Endometrial microvascular endothelial cells (primary cell): ENCODE data around the gene SS18. TPM values are rescaled to one million over a fixed set of nuclear protein-coding genes. Genes with fewer than 3 reads are reported as not detected.

Experiments
- in situ Hi-C: cut with HindIII; loops from 2 replicates; pipeline ENCODE4 v1.10.0; 2017; ENCODE audit warnings: low sequenced_read_pairs, low pct_unique_long_range_greater_than_20kb; ENCODE audit errors: inconsistent ontology term
- total RNA-seq: library from RNA; depleted of rRNA; stranded (reverse); fragments of >200 nt; gene quantifications from one replicate; pipeline ENCODE4 v1.2.3, GENCODE V29; 2015; ENCODE audit errors: inconsistent ontology term

SS18 gene
- total RNA-seq, 1 donor from 2014 or later: 43.6 TPM

DNA sequence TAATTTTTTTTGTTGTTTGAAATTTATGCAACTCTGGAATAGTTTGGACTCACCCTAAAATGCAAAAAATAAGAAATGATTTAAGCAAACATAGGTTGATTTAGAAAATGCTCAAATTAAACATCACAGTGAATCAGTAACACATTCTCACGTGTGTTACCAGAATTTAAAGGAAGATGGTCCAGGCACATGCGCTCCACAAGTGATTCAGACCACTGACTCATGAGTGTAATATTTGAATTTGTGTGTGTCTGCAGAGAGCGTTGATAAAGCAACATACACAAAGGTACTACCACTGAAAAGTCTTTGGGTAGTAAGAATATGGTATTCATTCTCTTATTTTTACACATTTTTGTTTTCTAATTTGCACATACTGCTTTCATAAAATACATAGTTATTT is 7.9 kb downstream of the SS18 start:
- in situ Hi-C loops: no loop called here

DNA sequence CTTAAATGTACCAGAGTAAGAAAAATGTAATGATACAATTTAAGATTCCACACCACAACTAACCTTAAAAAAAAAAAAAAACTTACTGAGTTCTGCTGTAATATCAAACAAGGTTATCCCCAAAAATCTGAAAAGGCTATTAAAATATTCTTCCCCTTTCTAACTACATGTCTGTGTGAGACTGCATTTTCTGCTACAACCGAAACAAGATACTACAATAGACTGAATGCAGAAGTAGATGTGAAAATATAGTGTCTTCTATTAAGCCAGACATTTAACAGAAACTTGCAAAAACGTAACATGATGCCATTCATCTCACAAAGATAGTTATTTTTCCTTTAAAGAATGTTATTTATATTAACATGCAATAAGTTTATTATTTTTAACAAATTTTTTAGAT is 16.2 kb downstream of the SS18 start:
- in situ Hi-C loops: no loop called here

DNA sequence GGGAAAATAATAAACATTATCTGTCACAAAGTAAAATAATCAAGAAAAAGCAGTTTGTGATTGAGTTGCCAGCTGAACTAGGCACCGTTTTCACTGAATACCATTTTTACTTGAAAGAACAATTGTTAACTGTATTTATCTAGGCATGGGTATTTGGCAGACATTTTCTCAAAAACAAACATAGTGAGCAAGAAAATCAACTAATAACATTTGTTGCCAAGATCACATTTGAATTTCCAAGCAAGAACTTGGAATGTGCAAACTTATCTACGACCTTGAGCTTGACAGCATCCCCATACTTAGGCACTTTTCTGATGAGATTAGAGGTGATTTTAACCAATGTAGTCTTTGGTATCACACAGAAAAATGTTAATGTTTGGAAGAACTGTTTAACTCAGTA is 16.7 kb downstream of the SS18 start:
- in situ Hi-C loops: no loop called here

DNA sequence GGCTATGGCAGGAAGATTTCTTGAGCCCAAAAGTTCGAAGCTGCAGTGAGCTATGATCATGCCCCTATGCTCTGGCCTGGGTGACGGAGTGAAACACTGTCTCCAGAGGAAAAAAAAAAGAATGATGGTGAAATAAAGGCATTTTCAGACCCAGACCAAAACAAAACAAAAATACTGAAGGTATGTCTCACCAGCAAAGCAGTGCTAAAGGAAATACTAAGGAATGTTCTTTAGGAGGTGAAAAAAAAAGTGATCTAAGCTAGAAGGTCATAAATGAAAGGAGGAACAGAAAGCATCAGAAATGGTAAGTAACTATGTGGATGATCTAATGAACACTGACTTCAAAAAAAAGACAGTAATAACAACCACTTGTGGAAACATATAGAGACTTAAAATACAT is 18.7 kb downstream of the SS18 start:
- in situ Hi-C loops: no loop called here

DNA sequence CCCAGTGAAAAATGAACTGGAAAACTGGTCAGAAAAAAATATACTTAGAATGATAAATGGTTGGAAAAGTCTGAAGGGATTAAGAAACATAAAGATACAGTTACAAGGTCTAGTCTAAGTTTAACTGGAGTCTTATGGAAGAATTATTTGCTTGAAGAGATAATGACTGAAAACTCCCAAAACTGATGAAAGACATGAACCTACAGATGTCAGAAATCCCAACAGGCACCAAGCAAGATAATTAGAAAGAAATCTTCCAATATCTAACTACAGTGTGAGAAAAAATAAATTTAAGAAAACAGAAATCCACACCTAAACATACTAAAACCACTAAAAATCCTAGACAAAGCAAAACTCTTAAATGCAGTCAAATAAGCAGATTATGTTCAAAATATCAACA is 19.4 kb downstream of the SS18 start:
- in situ Hi-C loops: no loop called here

DNA sequence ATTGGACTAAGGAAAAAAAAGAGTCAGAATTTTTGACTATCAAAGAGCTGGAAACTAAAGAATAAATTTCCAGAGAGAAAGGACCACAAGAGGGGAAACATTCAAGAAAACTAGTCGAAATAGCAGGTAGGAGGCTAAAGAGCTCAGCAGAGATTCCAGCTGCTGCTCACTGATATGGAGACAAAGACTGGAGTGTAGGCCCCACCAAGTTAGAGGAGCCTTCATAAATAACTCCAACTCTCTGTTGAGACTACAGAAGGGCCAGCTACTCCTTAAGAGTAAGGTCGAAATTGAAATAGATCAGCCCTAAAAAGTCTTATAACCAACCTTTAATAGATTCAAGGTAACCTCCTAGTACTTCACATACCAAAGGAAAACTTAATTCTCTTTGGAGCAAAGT is 31.1 kb downstream of the SS18 start:
- in situ Hi-C loops: no loop called here

DNA sequence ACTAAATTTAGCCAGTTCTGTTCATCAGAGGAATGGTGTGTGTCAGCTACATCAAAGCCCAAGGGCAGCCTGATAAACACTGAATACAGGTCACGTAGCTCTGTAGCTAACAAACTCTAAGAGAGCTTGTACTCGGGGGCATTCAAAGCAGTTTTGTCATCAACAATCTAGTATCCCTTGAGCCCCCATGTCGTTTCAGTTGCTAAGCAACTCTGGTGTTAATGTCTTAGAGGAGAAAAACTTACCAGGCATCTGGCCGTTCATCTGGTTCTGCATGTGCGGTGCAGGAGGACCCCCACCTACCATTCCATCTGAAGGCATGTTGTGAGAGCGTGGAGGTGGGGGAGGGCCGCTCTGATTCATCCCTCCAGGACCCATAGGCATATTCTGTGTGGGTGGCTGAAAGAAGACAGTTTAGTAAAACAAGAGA is 33.1 kb downstream of the SS18 start:
- in situ Hi-C loops: no loop called here

DNA sequence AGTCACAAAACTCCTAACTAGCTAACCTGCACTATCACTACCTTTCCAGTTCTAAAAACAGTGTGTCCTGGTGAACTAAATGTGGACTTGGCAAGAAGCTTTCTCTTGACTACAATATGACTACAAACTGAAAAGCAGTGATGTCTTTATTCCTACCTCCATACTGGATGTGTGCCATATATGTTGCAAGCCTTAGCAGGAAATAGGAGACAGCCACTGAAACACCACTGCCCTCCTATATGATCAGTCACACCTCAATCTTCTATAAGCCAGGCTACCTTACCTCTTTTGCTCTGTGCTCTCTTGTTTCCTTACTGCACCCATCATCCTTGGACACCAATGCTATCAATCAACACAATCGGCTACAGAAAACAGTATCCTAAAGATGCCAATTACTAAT is 34.1 kb downstream of the SS18 start:
- in situ Hi-C loops: no loop called here

DNA sequence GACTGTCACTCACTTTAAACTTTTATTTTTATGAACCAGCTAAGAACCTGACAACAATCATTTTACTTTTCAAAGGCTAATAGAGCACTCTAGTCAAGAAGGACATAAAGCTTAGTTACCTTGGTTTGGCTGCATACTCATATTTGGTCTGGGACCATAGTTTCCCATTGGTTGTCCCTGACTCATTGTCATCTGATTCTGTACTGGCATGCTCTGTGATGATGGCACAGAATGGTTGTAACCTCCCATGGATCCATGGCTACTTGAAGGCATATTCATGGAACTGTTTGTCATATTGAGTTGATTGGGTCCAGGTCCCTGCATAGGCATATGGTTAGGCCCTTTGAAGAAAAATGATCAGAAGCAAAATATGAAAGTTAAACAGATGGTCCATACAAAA is 37.9 kb downstream of the SS18 start:
- in situ Hi-C loops: no loop called here

DNA sequence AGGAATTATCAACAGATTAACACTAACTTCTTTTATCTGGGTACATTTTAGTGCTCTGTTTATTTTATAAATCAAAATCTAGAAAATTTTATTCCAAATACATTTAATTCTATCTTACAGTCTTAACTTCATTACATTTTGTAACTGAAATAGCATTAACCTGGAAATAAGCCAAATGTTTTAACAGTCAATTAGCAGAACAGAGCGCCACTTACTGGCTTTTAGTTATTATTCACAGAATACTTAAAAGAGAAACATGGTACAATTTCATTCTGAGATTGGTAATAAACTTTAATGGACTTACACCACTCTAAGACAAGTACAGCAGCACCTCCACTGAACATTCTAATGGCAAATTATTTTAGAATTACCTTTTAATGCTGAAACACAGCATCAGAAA is 38.6 kb downstream of the SS18 start:
- in situ Hi-C loops: no loop called here

DNA sequence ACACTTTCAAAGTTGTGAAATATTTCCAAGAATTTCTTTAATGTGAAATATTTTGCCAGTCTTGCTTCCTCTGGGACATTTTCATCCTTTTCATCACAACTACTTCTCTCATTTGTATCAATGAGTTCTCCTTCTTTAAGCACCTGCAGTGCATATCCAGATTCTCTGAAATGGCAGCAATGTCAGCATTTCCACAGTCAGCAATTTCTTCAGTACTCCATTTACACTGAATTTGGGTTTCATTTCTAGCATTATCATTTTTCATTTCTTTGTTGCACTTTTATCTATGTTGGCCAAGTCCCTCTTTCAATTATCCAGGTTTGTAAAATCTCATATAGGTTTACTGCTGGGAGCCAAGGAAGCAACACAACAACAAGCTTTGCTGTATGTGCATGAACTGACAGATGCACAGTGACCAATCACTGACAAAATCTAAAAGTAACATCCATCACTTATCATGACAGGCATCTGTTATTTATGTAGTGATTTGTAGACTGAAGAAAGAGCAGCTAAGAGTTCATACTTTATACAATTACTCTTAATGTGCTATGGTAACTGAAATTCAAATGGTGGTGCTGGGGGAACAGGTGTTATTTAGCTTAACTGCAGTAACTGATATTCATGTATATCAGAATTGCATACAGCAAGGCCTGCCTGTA is 43.9 kb downstream of the SS18 start:
- in situ Hi-C loops: no loop called here

DNA sequence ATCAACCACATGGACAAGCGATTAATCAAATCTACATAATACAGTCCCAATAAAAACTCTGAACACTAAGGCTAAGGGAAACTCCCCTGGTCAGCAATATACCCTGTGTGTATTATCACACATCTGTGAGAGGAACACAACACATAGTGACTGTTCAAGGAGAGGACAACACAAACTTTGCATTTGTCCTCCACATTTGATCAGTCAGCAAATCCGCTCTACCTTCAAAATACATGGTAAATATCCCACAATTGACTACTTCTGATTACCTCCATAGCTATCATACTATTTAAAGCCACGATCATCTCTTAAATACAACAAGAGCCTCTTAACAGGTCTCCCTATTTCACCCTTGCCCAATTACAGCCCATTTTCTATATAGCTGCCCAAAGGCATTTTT is 45.6 kb downstream of the SS18 start:
- in situ Hi-C loops: no loop called here

DNA sequence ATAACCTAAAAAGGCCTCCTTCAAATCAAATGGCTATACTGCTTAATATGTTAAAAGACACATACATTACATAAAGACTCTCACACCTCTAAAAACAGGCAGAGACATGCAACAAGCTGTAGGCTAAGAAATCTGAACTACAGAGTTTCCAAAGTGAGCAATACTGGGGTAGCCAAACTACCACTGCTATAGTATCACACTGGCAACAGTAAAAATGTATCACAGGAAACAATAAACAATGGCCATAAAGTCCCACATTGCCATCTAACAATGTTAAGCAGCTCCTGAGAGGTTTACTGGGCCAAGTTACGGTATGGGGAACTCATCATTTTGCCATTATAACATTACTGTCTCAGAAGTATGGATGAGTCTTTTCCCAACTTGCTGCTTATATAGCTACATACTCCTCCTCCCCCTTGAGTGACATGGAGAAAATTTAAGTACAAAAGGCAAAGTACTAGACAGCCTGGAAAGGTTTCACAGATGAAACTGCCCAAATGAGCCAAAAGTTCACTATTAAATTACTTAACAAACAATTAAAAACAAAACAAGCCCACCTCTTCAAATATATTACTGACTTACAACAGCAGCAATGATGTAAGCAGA is 50.3 kb downstream of the SS18 start:
- in situ Hi-C loops: no loop called here

DNA sequence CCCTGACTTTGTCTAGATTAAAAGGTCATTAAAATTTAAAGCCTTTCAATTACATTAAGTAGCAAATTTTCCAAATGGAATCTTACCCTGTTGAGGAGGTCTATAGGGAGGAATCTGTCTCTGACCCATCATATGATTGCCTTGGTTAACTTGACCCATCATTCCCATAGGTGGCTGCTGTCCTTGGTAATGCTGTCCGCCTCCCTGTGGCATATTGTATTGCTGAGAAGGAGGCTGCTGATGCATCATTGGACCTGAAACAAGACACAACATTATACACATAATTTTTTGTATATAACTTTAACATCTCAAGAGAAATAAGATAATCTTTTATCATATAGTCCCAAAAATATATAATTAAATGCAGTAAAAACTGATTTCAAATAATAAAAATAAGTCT is 51.2 kb downstream of the SS18 start:
- in situ Hi-C loops: no loop called here

DNA sequence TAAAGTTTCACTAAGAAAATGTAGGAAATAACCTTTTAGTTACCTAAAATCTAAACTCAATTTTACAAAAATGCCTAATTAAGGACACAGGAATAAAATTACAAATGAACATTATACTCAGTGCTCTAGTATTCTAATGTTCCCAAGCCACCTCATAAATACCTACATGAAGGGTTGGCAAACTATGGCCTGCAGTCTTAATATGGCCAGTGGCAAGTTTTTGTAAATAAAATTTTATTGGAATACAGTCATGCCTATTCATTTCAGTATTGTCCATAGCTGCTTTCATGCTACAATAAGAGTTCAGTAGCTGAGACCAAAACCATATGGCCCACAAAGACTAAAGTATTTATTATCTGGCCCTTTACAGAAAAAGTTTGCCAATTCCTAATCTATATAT is 53.8 kb downstream of the SS18 start:
- in situ Hi-C loops: no loop called here

DNA sequence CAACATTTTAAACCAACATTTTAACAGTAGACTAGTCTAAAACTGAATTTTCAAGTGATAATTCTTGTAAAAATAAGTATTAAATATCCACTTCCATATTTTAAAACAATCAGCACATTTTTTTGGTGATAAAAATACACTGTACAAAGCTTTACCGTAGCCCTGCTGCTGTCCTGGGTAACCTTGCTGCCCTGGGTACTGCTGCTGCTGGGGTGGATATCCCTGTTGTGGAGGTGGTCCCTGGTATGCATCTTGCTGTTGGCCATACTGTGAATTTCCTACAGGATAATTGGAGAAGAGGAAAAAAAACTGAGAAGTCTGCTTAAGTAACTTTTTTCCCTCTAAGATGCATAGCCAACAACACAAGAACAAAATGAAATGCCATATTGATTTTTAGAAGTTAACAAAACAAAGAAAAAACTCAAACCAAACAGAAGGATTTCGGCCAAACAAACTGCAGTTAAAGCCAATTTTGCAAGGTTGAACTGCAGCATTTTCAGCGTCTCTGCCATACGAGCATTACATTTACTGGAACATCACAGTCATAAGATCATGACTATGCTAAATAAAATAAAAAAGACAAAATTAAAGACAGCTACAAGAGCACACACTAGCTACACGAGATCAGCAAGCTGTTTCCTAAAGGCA is 55.4 kb downstream of the SS18 start:
- in situ Hi-C loops: no loop called here

DNA sequence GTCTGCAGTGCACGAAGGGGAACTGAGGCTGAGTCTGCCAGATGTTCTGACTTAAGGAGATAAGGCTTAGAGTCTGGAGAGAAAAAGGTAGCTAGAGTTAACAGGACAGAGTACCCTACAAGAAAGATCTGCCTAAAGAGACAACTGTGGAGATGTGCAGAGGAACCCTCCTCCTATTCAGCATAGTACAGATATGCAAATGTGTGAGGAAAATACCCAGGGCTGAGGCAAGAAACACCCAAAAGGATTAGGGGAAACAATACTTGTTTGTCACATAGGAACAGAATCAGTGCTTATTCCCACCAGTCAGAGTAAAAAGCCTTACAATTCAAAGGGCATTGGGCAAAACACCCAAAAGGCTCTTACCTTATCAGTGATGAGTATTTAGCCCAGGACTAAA is 67.8 kb downstream of the SS18 start:
- in situ Hi-C loops: no loop called here

DNA sequence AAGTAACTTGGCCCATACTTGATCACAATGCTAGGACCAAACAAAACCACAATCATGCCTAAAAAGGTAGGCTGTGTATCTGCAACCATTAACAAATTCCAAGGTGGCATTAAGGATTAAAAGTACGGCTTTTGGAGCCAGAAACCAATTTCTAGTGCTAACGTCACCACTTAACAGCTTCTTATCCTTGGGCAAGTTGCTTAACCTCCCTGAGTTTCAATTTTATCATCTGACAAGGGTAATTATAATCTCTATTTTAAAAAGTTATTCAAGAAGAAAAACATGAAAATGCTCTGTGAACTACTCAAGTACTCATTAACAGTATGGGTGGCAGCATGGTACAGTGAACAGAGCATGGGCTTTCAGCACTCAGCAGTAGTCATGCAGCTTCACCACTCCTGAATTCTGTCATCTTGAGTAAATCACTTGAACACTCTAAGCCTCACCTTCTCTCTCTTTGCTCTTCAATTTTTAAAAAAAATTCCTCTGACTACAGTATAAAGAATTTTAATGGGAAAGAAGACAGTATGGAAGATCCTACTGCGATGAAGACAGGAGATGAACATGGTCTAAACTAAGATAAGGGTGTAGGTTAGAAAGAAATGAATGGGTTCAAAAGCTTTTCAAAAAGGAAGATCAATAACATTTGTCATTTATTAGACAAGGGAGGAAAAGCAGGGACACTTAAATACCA is 69.2 kb downstream of the SS18 start:
- in situ Hi-C loops: no loop called here

DNA sequence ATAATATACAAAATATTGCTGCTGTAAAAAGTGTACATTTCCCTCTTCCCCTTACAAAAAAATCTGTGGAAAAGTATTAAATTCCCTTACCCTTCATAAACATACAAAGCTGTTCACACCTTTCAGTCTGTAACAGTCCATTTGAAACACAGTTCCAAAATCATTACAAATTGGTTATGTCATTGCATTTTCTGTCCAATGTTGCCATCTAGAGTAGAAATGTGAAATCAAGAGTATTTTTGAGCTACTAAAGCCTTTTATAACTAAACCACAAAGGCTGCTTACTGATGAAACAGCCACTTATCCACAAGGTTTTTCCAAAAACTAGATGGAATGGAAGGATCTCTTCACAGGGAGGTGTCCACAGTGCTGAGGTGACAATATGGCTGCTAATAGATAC is 72.5 kb downstream of the SS18 start:
- in situ Hi-C loops: no loop called here

DNA sequence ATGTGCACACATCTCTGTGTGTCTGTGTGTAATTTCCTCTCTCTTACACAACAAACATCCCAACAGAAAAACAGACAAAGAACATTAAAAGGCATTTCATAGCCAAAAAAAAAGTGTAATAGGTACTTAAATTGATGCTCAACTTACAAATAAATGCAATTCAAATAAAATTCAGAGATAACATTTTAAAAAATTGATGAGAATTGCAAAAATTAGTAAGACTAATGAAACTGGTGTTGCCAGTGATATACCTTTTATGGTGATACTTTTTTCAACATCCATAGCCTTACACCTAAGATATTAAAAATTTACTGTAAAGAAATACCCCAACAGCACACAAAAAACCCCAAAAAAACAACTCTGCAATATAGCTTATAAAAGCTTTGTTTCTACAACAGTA is 76.0 kb downstream of the SS18 start:
- in situ Hi-C loops: no loop called here
